NCI-H1930 (cell line): ENCODE results near the gene TMEM144.
A peak's percentile ranks its signal among the peaks of the same experiment; 100 is the strongest.
"Not testable (repeated sequence)": the region's sequence is repeated elsewhere in the genome, so short reads cannot be mapped to it uniquely, and the experiment has no call there.

Experiments
- DNase-seq, 2 experiments: peaks; one replicate each; lab custom pipeline; 2025; lab: John Stamatoyannopoulos, UW

Gene TMEM144

GRCh38 chr4:158192439-158193158 lies 17.7 kb upstream of the TMEM144 start:
- no peak for DNase-seq

GRCh38 chr4:158193171-158193749 lies 17.0 kb upstream of the TMEM144 start:
- DNase-seq, result peak in 1 of 2 experiments; percentile 7

- DNase-seq, result no peak
These were observed 15.0 kb upstream of the TMEM144 start for GRCh38 chr4:158195297-158195696.

- no peak for DNase-seq
These were observed 13.0 kb upstream of the TMEM144 start for GRCh38 chr4:158197194-158197776.

GRCh38 chr4:158200214-158200613 lies 10.1 kb upstream of the TMEM144 start:
- no peak for DNase-seq

- DNase-seq, result no peak
These were observed 9.0 kb upstream of the TMEM144 start for GRCh38 chr4:158201322-158201721.

- no peak for DNase-seq
These were observed 8.4 kb upstream of the TMEM144 start for GRCh38 chr4:158201876-158202275.

- DNase-seq, result no peak
These were observed 7.8 kb upstream of the TMEM144 start for GRCh38 chr4:158202481-158202880.

- no peak for DNase-seq
These were observed 6.8 kb upstream of the TMEM144 start for GRCh38 chr4:158203436-158203835.

- no peak for DNase-seq
These were observed 6.4 kb upstream of the TMEM144 start for GRCh38 chr4:158203929-158204328.

- no peak for DNase-seq
These were observed 1.2 kb upstream of the TMEM144 start for GRCh38 chr4:158208963-158209640.

- DNase-seq, result no peak
These were observed 936 bp downstream of the TMEM144 start for GRCh38 chr4:158211222-158211621.

- DNase-seq, result no peak
These were observed 3.2 kb downstream of the TMEM144 start for GRCh38 chr4:158213466-158213865.

- DNase-seq, result no peak
These were observed 4.6 kb downstream of the TMEM144 start for GRCh38 chr4:158214856-158215255.

GRCh38 chr4:158217763-158218162 lies 7.5 kb downstream of the TMEM144 start:
- no peak for DNase-seq

- DNase-seq, result no peak
These were observed 9.3 kb downstream of the TMEM144 start for GRCh38 chr4:158219623-158220022.

- DNase-seq, result not testable (repeated sequence)
These were observed 14.0 kb downstream of the TMEM144 start for GRCh38 chr4:158224318-158224717.

GRCh38 chr4:158224999-158225398 lies 14.7 kb downstream of the TMEM144 start:
- not testable (repeated sequence) for DNase-seq

GRCh38 chr4:158227880-158228279 lies 17.6 kb downstream of the TMEM144 start:
- not testable (repeated sequence) for DNase-seq

- not testable (repeated sequence) for DNase-seq
These were observed 18.1 kb downstream of the TMEM144 start for GRCh38 chr4:158228399-158228798.

- no peak for DNase-seq
These were observed 19.5 kb downstream of the TMEM144 start for GRCh38 chr4:158229768-158230167.

GRCh38 chr4:158234671-158235070 lies 24.4 kb downstream of the TMEM144 start:
- no peak for DNase-seq
